ENCODE measurements around the gene LMX1A. TPM values are rescaled to one million over a fixed set of nuclear protein-coding genes. Genes with fewer than 3 reads are reported as not detected.

The LMX1A gene
- total RNA-seq, 2 donors from 2014 or later = 0.64 to 0.73 TPM

Other genes starting within 250 kb of the LMX1A start
- gene RXRG, start 88.4 kb upstream of the LMX1A start, total RNA-seq = under 1 TPM; 0.27 to 0.78 TPM
- gene LRRC52, start 187.3 kb upstream of the LMX1A start, total RNA-seq = not detected